ENCODE data around the gene SSBP3. TPM values are rescaled to one million over a fixed set of nuclear protein-coding genes. Genes with fewer than 3 reads are reported as not detected.
A peak's percentile ranks its signal among the peaks of the same experiment; 100 is the strongest.

Gene SSBP3
- total and polyA plus RNA-seq, 9 of the 15 experiments (the other 6 are each of a cell fraction or from before 2014, with no cell fraction given), result 8.7 to 108 (median 33.8) TPM

GRCh38 chr1:54273092-54273794 is 133.0 kb downstream of the SSBP3 start (continued):
- no peak for TF ChIP-seq CREB5 (CRISPR knock-in tag; IDR thresholded peaks at IDR 0.05)
- peak; percentile 71 for TF ChIP-seq SMC3 (conservative IDR thresholded peaks at IDR 0.05; ENCODE audit: insufficient read depth, low read depth, low read length)
- no peak for TF ChIP-seq ATF6 (CRISPR knock-in tag; IDR thresholded peaks at IDR 0.05)
- peak; percentile 73 to 80 for TF ChIP-seq MNT (conservative IDR thresholded peaks at IDR 0.05)
- no peak for TF ChIP-seq PTRF (tag; IDR thresholded peaks at IDR 0.05)
- TF ChIP-seq XRCC5 (IDR thresholded peaks at IDR 0.05; ENCODE audit: low read depth, low read length), result peak; percentile 60; the same call in 1 of the 2 replicates
- 0 out of 2 replicates have a peak, but pooled peaks have one; percentile 48 for TF ChIP-seq ZNF511 (CRISPR knock-in tag; IDR thresholded peaks at IDR 0.05)
- no peak for TF ChIP-seq CAMTA2 (CRISPR knock-in tag; conservative IDR thresholded peaks at IDR 0.05)
- no peak for TF ChIP-seq ZEB2 (IDR thresholded peaks at IDR 0.05)
- no peak for TF ChIP-seq NCOA1 (IDR thresholded peaks at IDR 0.05; ENCODE audit: low read depth)
- TF ChIP-seq DEAF1 (CRISPR knock-in tag; IDR thresholded peaks at IDR 0.05), result 0 out of 2 replicates have a peak, but pooled peaks have one; percentile 46
- TF ChIP-seq ERF (CRISPR knock-in tag; IDR thresholded peaks at IDR 0.05), result no peak
- TF ChIP-seq SLC30A9 (CRISPR knock-in tag; IDR thresholded peaks at IDR 0.05), result no peak
- TF ChIP-seq EWSR1 (IDR thresholded peaks at IDR 0.05; ENCODE audit: borderline replicate concordance, low read depth, partially characterized antibody), result no peak
- TF ChIP-seq CXXC5 (CRISPR knock-in tag; IDR thresholded peaks at IDR 0.05), result peak; percentile 71
- peak; percentile 31; the same call in 1 of the 2 replicates for TF ChIP-seq CEBPB (tag; IDR thresholded peaks at IDR 0.05)
- TF ChIP-seq HDAC1 (IDR thresholded peaks at IDR 0.05), result peak in 1 of 2 experiments; percentile 84; a peak in 2 of 4 replicates
- TF ChIP-seq ELF1 (tag; IDR thresholded peaks at IDR 0.05), result no peak
- no peak for TF ChIP-seq ZNF277 (CRISPR knock-in tag; IDR thresholded peaks at IDR 0.05; ENCODE audit: borderline replicate concordance)
